NCI-H1048 (cell line): ENCODE measurements around the gene ZNF101.
A peak's percentile ranks its signal among the peaks of the same experiment; 100 is the strongest.

Source experiments
- DNase-seq: peaks from one replicate; lab custom pipeline; 2025; lab: John Stamatoyannopoulos, UW

ZNF101 gene

DNA sequence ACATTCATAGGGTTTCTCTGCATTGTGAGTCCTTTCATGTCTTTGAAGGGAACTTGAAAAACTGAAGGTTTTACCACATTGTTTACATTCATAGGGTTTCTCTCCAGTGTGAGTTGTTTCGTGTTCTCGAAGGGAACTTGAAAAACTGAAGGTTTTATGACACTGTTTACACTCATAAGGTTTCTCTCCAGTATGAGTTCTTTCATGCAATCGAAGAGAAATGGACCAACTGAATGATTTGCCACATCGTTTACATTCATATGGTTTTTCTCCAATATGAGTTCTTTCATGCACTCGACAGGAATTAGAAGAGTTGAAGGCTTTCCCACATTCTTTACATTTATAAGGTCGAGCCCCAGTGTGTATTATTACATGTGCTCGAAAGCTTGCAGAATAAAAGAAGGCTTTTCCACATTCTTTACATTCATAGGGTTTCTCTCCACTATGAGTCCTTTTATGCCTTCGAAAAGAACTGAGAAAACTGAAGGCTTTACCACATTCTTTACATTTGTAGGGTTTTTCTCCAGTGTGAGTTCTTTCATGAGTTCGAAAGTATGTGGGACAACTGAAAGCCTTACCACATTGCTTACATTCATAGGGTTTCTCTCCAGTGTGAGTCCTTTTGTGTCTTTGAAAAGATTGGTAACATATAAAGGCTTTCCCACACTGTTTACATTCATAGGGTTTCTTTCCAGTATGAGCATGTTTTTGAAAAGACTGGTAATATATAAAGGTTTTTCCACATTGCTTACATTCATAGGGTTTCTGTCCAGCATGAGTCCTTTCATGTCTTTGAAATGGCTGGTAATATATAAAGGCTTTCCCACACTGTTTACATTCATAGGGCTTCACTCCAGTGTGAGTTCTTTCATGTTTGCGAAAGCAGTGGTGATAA is 43.5 kb downstream of the ZNF101 start:
- no peak for DNase-seq

DNA sequence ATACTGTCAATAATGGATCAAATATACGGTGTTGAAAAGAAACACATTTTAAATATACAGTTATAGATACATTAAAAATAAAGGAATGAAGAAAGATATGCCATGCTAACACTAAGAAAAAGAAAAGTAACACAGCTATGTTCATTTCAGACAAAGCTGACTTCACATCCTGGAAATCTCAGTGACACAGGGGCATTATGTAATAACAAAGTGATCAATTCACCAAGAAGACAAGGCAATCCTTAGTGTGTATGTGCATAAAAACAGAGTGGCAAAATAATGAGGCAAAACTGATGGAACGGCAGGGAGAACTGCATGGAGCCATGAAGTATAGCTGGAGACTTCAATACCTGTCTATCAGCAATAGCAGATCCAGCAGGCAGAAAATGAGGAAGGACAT is 51.2 kb downstream of the ZNF101 start:
- DNase-seq: no peak

DNA sequence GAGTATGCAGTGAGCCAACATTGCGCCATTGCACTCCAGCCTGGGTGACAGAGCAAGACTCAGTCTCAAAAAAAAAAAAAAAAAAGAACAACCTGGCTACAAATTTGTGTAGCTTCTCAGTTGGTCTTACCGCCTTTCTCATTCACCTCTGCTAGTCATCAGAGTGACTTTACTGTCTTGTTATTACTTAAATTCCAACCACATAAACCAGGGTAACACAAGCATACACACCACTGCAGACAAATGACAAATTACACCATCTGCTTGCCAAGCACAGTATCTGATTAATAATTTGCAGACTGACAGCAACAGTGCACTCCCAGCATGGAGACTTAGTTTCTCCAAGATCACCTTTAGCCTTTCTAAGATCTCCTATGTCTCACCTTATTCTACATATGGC is 53.3 kb downstream of the ZNF101 start:
- DNase-seq: no peak

DNA sequence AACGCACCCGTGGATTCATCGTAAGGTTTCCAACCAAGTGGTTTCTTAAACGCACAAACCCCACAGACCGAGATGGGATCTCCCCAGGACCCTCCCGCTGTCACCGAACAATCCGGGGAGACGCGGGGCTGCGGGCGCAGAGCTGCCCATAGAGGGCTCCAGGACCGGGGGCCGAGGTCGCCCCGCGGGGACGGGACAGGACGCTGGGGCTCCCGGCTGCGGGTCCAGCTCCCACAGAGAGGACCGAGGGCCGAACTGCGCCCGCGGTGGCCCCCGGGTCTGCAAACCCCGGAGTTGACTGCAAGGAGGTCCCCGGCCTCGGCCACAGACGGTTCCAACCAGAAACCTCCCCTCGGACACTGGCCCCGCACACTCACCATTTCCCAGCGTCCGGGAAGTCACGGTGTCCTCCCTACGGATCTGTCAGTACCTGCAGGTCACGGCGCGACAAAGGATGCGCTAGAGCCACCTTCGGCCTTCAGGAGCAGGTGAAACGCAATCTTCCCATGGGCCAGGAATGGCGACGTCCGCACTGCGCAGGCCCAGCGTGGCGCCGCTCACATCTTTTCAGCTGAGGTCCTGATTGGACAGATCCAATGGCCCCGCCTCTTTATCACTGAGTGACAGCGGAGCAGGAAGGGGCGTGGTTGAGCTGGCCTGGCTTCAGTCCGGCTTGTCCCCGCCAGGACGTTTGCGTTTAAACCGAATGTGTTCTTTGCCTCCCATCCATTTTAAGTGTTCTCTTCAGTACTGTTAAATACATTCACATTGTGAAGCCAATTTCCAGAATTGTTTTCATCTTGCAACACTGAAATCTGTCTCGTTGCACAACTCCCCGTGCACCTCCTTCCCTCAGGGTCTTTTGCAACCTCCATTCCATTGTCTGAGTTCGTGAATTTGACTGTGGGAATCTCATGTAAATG is 64.2 kb downstream of the ZNF101 start, which contains the start of gene ZNF14:
ZNF14 (minus strand) TSS at position 534 of the 923 bp plus-strand sequence; CDS start at position 380, 154 bp downstream.
- peak; percentile 89 for DNase-seq
